ENCODE measurements around the gene ARHGAP26.

The ARHGAP26 gene

GRCh38 chr5:142831009-142831383, 60.8 kb downstream of the ARHGAP26 start:
- no peak for DNase-seq (ENCODE audit: low spot score)

GRCh38 chr5:142832263-142832662, 62.1 kb downstream of the ARHGAP26 start:
- DNase-seq (ENCODE audit: low spot score), result no peak

GRCh38 chr5:142833517-142834449, 63.6 kb downstream of the ARHGAP26 start:
- no peak for DNase-seq (ENCODE audit: low spot score)

- DNase-seq (ENCODE audit: low spot score), result no peak
Measured at GRCh38 chr5:142834504-142834903, 64.3 kb downstream of the ARHGAP26 start.

DNA sequence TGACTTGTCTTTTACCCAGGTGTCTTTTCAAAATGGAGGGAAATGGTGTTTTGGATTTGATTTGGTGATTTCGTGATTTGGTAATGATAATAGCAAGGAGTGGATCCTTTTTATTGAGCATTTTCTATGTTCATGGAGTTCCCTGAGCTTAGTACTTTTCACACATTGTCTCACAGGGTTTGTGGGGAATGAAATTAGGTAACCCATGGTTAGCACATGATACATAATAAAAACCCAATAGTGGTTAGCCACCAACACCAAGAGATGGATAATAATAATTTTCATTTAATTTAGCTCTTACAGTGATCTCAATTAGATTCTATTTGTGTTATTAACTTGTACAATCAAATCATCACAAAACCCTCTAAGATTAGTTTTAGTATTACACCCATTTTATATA, 65.4 kb downstream of the ARHGAP26 start:
- DNase-seq (ENCODE audit: low spot score), result no peak

DNA sequence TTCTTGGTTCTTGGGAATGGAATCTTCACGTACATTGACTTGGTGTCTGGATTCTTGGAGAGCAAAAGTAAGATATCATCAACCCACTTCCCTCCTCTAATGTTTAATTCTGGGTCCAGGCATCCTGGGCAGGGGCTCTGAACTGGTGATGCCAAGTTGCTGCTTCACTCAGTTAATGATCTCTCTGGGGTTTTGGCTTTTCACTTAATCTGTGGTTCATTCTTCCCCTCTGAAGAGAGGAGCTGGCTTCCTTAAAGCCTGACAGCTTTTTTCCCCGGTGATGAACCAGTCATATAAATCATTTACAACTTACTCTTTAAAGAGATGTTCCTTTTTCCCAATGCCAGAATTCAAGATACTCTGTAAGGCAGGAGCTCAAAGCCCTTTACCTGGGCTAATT, 65.9 kb downstream of the ARHGAP26 start:
- no peak for DNase-seq (ENCODE audit: low spot score)

DNA sequence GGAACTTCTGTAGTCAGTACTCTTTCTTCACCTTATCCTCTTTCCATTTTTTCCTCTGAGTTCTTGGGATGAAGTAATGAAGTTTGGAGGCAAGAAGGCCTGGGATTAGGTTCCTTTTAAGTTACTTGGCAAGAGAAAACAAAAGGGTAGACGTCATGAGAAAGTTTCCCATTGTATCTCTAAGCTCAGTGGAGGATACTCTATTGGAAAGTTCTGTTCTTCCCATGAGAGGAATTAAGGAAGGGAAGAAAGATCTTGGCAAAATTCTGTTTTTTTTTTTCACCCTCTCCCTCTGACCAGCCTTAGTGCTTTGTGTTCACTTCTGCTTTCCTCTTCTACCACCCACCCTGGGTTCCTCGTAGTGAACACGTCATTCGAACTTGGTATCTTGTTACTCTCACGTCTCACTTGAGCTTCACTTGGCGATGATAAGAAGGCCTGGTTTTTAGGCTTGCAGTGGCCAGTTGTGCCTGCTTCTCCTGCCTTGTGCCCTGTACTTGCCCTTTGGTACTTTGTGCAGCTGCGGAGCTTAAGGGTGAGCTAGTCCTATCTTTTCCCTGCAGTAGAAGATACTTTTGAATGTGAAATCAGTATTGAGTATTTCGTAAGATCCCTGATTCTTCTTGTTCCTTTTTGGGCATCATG, 67.0 kb downstream of the ARHGAP26 start:
- no peak for DNase-seq (ENCODE audit: low spot score)

DNA sequence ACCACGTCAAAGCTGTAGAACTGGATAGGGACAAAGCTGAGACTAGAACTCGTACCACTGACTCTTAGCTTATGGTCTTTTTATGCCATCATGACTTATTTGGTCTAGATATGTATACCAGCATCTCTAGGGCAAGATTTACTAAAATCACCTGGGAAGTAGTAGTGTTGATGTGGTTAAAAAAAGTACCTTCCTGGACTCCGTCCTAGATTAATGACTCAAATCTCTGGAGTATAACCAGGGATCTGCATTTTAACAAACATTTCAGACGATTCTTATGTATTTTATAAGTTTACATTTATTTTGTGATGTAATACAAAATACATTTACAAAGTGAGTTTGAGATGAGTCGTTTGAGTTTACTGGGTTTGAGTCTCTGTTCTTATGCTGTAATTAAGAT, 68.7 kb downstream of the ARHGAP26 start:
- no peak for DNase-seq (ENCODE audit: low spot score)

- DNase-seq (ENCODE audit: low spot score), result no peak
Measured at GRCh38 chr5:142839711-142840346, 69.7 kb downstream of the ARHGAP26 start.

GRCh38 chr5:142840575-142840974, 70.4 kb downstream of the ARHGAP26 start:
- DNase-seq (ENCODE audit: low spot score), result no peak

GRCh38 chr5:142841511-142842265, 71.5 kb downstream of the ARHGAP26 start:
- DNase-seq (ENCODE audit: low spot score), result no peak

- no peak for DNase-seq (ENCODE audit: low spot score)
Measured at GRCh38 chr5:142842994-142843905, 73.1 kb downstream of the ARHGAP26 start.

DNA sequence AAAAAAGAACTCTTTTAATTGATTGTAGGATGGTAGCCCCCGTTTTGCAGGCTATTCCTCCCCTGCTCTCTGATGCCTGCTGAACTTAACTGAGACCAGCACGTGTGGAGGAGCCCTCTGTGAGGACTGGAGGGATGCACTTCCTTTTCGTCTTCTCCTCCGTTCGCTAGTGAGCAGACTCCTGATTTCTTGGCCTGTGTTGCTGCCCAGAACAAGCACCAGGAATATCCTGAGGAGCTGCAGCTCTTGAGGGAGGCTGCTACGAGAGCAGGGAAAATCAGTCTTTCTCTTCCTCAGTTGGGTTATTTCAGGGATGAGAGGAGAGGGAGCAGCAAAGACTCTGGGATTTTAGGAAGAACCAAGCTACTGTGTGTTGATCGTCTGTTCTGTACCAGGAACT, 74.7 kb downstream of the ARHGAP26 start:
- DNase-seq (ENCODE audit: low spot score), result no peak

DNA sequence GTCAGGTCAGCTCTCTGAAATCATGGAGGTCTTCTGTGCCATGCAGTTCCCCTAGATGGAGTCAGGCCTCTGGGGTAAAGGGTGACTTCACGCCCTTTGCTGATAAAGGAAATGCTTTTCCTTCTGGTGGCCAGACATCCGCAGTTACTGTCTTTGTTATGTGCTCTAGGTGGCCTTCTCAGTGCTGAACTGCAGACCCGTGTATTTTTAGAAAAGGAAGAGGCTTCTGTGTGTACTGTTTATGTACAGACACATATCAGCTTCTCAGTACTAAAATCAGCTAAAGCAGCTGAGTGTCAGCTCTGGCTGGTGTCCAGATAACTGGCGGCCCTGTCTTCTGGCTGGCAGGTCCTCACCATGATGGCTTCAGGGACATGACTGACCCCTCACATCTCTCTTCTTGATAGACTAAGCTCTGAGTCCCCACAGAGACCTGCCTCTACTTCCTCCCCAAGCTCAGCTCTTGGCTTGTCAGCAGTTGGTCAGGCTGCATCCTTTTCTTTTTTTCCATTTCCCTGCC, 75.3 kb downstream of the ARHGAP26 start:
- no peak for DNase-seq (ENCODE audit: low spot score)

- DNase-seq (ENCODE audit: low spot score), result peak; percentile 55
Measured at GRCh38 chr5:142845954-142846398, 75.8 kb downstream of the ARHGAP26 start.

- DNase-seq (ENCODE audit: low spot score), result no peak
Measured at GRCh38 chr5:142846406-142846805, 76.2 kb downstream of the ARHGAP26 start.

DNA sequence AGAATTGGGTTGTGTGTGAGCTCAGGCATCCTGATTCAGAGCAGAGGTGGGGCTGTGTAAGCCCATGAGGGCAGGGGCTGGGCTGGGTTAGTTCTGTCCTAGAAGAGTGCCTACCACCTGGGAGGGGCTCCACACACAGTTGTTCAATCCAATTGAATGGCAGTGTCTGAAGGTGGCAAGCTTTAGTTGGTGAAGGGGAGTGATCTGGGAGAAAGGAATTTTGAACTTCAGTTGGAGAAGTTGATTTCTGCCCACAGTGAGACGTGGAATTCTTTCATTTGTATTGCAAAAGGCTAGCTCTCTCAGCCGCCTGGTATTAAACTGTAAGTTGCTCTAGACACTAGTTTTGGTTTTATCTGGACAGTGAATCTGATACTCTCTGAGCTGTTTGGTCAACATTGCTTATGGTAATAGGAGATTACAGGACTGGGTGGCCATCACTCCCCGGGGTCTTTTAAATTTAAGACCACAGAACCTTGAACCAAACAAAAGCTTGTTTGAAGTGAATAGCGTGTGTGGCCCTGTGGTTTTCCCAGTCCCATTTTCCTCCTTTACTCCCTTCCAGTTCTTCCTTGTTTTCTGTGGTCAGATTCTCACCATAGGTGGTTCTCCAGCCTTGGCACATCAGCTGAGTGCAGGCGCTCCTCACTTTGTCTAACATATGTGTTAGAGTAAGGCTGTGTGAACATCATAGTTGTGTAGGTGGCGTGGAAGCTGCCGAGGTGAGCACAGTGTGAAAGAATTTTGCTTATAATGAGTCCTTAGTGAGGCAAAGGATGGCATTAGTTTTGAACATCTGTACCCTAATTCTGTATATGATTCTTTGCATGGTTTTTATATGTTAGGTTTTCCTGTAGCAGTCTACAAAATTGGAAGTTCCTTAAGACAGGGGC, 78.0 kb downstream of the ARHGAP26 start:
- peak; percentile 92 for DNase-seq (ENCODE audit: low spot score)

- no peak for DNase-seq (ENCODE audit: low spot score)
Measured at GRCh38 chr5:142849466-142849865, 79.3 kb downstream of the ARHGAP26 start.

DNA sequence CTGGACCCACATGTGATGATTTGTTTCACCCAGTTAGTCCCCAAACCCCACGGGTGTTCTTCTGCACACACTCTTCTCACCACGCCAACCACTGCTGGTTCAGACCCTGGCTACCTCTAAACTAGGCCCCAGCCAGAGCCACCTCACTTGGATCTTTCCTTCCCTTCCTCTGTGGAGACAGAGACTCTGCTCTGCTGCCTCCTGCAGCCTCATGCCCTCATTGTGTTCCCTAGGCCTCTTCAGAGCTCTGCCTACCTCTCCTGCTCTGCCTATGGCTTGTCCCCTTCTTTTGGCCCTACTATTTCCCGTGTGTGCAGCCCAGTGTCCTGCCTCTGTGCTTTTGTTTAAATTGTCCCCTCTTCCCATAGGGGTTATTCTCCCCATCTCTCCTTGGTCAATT, 79.7 kb downstream of the ARHGAP26 start:
- no peak for DNase-seq (ENCODE audit: low spot score)

GRCh38 chr5:142851731-142852130, 81.6 kb downstream of the ARHGAP26 start:
- no peak for DNase-seq (ENCODE audit: low spot score)
